ENCODE measurements around the gene ATP8B4.

ATP8B4 gene

GRCh38 chr15:49888734-49889133, 230.3 kb downstream of the ATP8B4 start:
- ATAC-seq: no peak

GRCh38 chr15:49888323-49888693, 230.7 kb downstream of the ATP8B4 start:
- no peak for ATAC-seq

- ATAC-seq: no peak
These were observed 231.2 kb downstream of the ATP8B4 start for GRCh38 chr15:49887659-49888322.

- no peak for ATAC-seq
These were observed 235.9 kb downstream of the ATP8B4 start for GRCh38 chr15:49883121-49883520.

GRCh38 chr15:49881866-49882265, 237.2 kb downstream of the ATP8B4 start:
- ATAC-seq: no peak

GRCh38 chr15:49881433-49881832, 237.6 kb downstream of the ATP8B4 start:
- no peak for ATAC-seq

GRCh38 chr15:49877873-49878521, 241.0 kb downstream of the ATP8B4 start:
- ATAC-seq: no peak

GRCh38 chr15:49877117-49877872, 241.7 kb downstream of the ATP8B4 start:
- no peak for ATAC-seq

- ATAC-seq: no peak
These were observed 242.5 kb downstream of the ATP8B4 start for GRCh38 chr15:49876401-49877038.

- no peak for ATAC-seq
These were observed 243.6 kb downstream of the ATP8B4 start for GRCh38 chr15:49875392-49875791.

- no peak for ATAC-seq
These were observed 248.6 kb downstream of the ATP8B4 start for GRCh38 chr15:49870472-49870871.

GRCh38 chr15:49868348-49868747, 250.7 kb downstream of the ATP8B4 start:
- ATAC-seq: no peak

GRCh38 chr15:49865925-49866757, 252.9 kb downstream of the ATP8B4 start:
- ATAC-seq: no peak

- ATAC-seq: no peak
These were observed 254.8 kb downstream of the ATP8B4 start for GRCh38 chr15:49864251-49864650.

GRCh38 chr15:49863431-49864224, 255.4 kb downstream of the ATP8B4 start:
- ATAC-seq: no peak

GRCh38 chr15:49860101-49860500, 258.9 kb downstream of the ATP8B4 start:
- no peak for ATAC-seq

GRCh38 chr15:49857496-49858475, 261.2 kb downstream of the ATP8B4 start:
- ATAC-seq: no peak

GRCh38 chr15:49855917-49856637, 263.0 kb downstream of the ATP8B4 start:
- no peak for ATAC-seq

- ATAC-seq: no peak
These were observed 266.3 kb downstream of the ATP8B4 start for GRCh38 chr15:49852756-49853155.

GRCh38 chr15:49848807-49849206, 270.2 kb downstream of the ATP8B4 start:
- ATAC-seq: no peak

All from activated CD4-positive, CD25-positive, alpha-beta regulatory T cell treated with anti-CD3 and anti-CD28 coated beads, Interleukin-2, amount 50 U/mL, for 24 hours (primary cell).